Motor neuron (in vitro differentiated cells): ENCODE results near the gene AGBL3. TPM values are rescaled to one million over a fixed set of nuclear protein-coding genes. Genes with fewer than 3 reads are reported as not detected.

ENCODE experiments used
- ATAC-seq, 8 experiments: fragments of 200-7000 bp; cut with Tn5 transposase; replicated peaks in 6 of 8; 2 replicates each; pipeline ENCODE4 v1.8.0; 2021; ENCODE audit warnings: mild to moderate bottlenecking in 8 of 8, moderate library complexity in 8 of 8
- H3K27ac ChIP-seq, 2 donors: fragments of 250-450 bp; sonication (Bioruptor Pico); 2 replicates each; pipeline ENCODE4 v1.9.0; 2021; ENCODE audit warnings: antibody characterized with exemption in 2 of 2, mild to moderate bottlenecking in 2 of 2, moderate library complexity in 1 of 2
- H3K4me1 ChIP-seq, 2 donors: fragments of 250-450 bp; sonication (Bioruptor Pico); replicated peaks in 1 of 2; 2 replicates each; pipeline ENCODE4 v1.6.1; 2021; ENCODE audit warnings: antibody characterized with exemption in 2 of 2, mild to moderate bottlenecking in 2 of 2, moderate library complexity in 1 of 2
- H3K4me3 ChIP-seq, 5 donors: fragments of 250-450 bp; sonication (Bioruptor Pico); 2 replicates each; pipeline ENCODE4 v1.9.0; 2021; ENCODE audit warnings: antibody characterized with exemption in 5 of 5, mild to moderate bottlenecking in 5 of 5, moderate library complexity in 4 of 5
- WGBS, 10 experiments: fragments of 450-650 bp; shearing (Covaris generic); methylation state at CpG; one replicate each; pipeline ENCODE4 v1.0.0; 2022; 5-methylcytosine and 5-hydroxymethylcytosine counted together
- in situ Hi-C, 9 experiments: fragments of 400-800 bp; cut with MboI; loops; one replicate each; pipeline ENCODE4 v1.15.0; 2021; ENCODE audit warnings: low sequenced_read_pairs in 9 of 9, low pct_unique_long_range_greater_than_20kb in 2 of 9; ENCODE audit not compliant: unreplicated experiment in 9 of 9
- total RNA-seq, 8 experiments: library from RNA; unstranded; fragments of 300-600 nt; gene quantifications; 2 replicates each; pipeline versions ENCODE4 v1.2.3 to v1.2.4, GENCODE V29; 2022

The AGBL3 gene
- total RNA-seq, 8 experiments from 2014 or later, result 0.97 to 6.6 (median 2.0) TPM

GRCh38 chr7:135180122-135180521, 193.8 kb downstream of the AGBL3 start:
- WGBS, 10 experiments, result 60 to 100% (median 93%) methylated on average over 1 to 5 of the region's 5 CpGs; no CpG with 5 or more reads in 2 of the 10 experiments
- Histone ChIP-seq H3K4me1 (no peaks in the 10 kb centered on the region), H3K27ac (no peak overlapping the region), H3K4me3 (no peak overlapping the region)
- in situ Hi-C loops, result no loop called here
- ATAC-seq, result no peak

DNA sequence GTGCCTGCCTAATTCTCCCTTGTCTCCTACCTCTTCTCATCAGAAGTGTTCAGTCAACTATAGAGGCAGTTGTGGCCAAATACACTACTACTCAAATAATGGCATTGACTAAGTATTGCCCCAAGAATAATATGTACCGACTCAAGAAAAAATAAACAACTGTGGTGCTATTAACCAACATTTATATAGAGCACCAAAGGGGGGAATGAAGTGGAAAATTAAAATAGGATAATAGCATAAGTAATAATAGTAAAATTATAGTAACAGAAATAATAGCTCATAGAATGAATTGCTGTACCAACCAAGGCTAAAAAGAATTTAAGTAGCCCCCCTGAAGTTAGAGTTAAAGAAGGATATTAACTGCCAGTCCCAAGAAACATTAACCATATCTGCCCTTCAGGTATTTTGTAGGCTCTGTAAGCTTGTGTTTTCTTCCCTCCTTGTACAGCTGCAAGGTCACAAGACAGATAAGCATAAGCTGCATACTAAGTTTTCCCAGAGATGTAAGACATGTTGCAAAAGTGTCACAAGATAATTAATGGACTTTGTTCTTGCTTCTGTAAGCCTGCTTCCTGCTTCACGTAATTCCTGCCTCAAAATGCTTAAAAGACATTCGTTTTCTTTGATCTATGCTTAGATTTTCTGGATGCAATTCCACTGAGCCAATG, 195.1 kb downstream of the AGBL3 start:
- no peak overlapping the region for H3K27ac ChIP-seq
- H3K4me1 ChIP-seq, result no peaks in the 10 kb centered on the region
- WGBS, 10 experiments, result 40 to 100% (median 93%) methylated on average over 1 to 3 of the region's 3 CpGs; no CpG with 5 or more reads in 1 of the 10 experiments
- in situ Hi-C loops, result no loop called here
- no peak for ATAC-seq
- H3K4me3 ChIP-seq, result no peak overlapping the region

DNA sequence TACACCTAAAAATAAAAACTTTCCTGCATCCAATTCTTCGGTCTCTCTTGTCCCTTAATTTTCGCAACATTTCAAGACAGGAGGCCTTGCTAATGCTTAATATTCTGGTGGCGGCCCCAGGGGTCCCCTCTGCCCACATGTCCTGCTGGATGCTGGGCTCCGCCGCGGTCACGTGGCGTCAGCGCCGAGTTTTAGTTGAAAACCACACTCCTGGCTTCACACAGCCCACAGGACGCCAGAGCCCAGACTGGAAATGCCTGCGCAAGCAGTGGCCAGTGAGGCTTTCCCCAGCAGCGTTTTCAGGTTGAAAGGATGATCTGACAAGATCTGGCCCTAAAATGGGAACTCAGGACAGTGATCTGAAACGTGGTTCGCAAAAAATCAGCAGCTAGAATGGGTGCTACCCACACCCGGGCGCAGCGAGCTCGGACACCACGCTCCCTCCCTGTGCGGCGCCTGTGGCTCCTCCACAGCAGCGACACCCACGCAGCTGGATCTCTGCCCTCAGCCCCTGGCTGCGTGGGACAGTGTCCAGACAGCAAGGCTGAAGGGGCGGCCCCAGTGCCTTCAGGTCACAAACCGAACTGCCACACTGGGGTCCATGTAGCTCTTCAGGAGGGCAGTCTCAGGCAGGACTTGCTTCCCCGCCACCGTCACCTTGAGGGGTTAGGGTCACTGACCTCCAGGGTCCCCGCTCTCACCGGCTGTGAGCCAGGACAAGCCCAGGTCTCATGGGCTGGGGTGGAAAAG, 195.8 kb downstream of the AGBL3 start:
- Histone ChIP-seq H3K27ac (no peak overlapping the region), H3K4me1 (no peaks in the 10 kb centered on the region), H3K4me3 (no peak overlapping the region)
- 80 to 100% (median 96%) methylated on average over 2 to 23 of the region's 31 CpGs; no CpG with 5 or more reads in 2 of the 10 experiments for WGBS, 10 experiments
- in situ Hi-C loops, result no loop called here
- no peak for ATAC-seq

GRCh38 chr7:135183478-135183877, 197.2 kb downstream of the AGBL3 start:
- in situ Hi-C loops, result no loop called here
- H3K27ac ChIP-seq, result no peak overlapping the region
- H3K4me3 ChIP-seq, result no peak overlapping the region
- WGBS, 10 experiments, result 89 to 100% (median 93%) methylated on average over 2 to 7 of the region's 7 CpGs; no CpG with 5 or more reads in 3 of the 10 experiments
- ATAC-seq, result no peak
- no peaks in the 10 kb centered on the region for H3K4me1 ChIP-seq

DNA sequence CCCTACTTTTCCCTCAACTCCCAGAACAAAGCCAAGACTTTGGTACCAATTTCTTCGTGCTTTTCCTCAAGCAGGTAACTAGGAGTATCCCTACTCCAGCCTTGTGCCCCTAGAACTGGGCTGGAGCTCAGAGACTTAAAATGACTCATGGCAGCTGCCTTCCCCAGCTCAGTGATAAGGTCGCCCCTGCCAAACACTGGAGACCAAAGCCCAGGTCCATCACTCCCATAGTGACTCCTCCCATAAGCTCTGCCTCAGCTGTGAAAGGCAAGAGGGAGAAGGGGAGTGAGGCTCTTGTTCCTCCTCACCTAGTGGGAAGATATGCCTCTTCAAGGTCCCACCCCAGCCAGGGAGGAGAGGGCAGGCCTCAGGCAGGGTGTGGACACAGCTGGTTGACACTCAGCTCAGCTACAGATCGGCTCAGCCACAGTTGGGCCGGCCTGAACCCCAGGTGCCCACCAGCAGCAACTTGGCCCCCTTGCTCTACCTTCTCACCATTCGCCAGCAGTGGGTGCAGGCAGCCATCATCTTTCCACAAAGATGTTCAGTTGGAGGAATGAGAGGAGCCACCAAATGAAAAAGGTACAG, 198.0 kb downstream of the AGBL3 start:
- no peak for ATAC-seq
- in situ Hi-C loops, result no loop called here
- WGBS, 10 experiments, result 71 to 100% (median 83%) methylated on average over 1 to 4 of the region's 5 CpGs; no CpG with 5 or more reads in 2 of the 10 experiments
- no peaks in the 10 kb centered on the region for H3K4me1 ChIP-seq
- no peak overlapping the region for H3K4me3 ChIP-seq
- no peak overlapping the region for H3K27ac ChIP-seq

Other genes starting within 250 kb of the AGBL3 start
- 100 to 1,000 TPM in 4 of 8 experiments, 10 to 100 TPM in 3, 1 to 10 TPM in 1; 6.9 to 204 (median 64.7) TPM for gene CALD1, start 206.9 kb upstream of the AGBL3 start, total RNA-seq
- gene TMEM140, start 161.6 kb downstream of the AGBL3 start, total RNA-seq, result 10 to 100 TPM in 4 of 8 experiments, 1 to 10 TPM in 4; 4.7 to 18.5 (median 11.4) TPM
- 10 to 100 TPM; 13.0 to 47.3 (median 28.4) TPM for gene CYREN, start 184.2 kb downstream of the AGBL3 start, total RNA-seq
- gene WDR91, start 225.0 kb downstream of the AGBL3 start, total RNA-seq, result 10 to 100 TPM in 5 of 8 experiments, 1 to 10 TPM in 3; 6.3 to 19.6 (median 12.3) TPM
- not detected for gene STRA8, start 247.3 kb downstream of the AGBL3 start, total RNA-seq